ENCODE measurements around the gene PYGL.
A peak's percentile ranks its signal among the peaks of the same experiment; 100 is the strongest.

The PYGL gene

GRCh38 chr14:50882932-50883826 is 61.1 kb downstream of the PYGL start:
- DNase-seq = no peak
- Histone ChIP-seq H3K4me3 (ENCODE audit: low read depth, low read length) (no peak overlapping the region), H3K27ac (no peak overlapping the region), H3K27me3 (replicated peaks) (no peaks in the 10 kb centered on the region), H3K36me3 (replicated peaks) (no peaks in the 10 kb centered on the region)
- TF ChIP-seq, protein P1, sequence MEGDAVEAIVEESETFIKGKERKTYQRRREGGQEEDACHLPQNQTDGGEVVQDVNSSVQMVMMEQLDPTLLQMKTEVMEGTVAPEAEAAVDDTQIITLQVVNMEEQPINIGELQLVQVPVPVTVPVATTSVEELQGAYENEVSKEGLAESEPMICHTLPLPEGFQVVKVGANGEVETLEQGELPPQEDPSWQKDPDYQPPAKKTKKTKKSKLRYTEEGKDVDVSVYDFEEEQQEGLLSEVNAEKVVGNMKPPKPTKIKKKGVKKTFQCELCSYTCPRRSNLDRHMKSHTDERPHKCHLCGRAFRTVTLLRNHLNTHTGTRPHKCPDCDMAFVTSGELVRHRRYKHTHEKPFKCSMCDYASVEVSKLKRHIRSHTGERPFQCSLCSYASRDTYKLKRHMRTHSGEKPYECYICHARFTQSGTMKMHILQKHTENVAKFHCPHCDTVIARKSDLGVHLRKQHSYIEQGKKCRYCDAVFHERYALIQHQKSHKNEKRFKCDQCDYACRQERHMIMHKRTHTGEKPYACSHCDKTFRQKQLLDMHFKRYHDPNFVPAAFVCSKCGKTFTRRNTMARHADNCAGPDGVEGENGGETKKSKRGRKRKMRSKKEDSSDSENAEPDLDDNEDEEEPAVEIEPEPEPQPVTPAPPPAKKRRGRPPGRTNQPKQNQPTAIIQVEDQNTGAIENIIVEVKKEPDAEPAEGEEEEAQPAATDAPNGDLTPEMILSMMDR (IDR thresholded peaks at IDR 0.05; ENCODE audit: low read depth, low read length, missing control alignments) = no peak
- in situ Hi-C loops (cut with HindIII; ENCODE audit: low pct_ligation_motif_present, low sequenced_read_pairs) = no loop called here

DNA sequence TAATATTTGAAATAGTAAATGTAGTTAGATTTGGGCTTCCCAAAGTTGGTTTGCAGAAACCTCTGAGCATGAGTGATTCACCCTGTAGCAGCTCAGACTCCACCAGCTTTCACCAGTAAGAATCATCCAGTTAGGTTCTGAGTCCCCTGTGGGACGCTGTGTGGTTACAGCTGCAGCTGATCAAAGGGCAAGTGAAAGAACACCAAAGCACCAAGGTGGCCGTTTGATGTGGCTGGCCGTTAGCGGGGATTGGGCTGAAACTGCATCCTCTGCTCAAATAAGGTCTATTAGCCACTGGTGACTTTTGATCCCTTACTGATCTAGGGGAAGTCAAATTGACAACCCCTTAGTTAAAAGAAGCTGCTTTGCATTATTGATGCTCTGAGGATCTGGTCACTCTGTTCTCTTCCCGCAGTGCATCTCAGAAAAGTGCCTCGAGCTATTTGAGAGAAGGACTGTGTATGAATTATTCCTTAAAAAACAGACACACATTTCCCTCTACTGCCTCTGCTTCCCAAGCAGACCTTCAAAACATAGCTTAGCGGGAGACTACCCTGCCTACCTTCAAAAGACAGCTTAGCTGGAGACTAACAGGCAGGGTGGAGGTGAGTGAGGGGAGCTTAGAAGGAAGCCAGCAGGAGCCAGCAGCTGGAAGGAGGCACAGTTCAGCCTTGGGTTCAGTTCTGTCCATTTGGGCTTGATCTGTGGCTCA is 68.8 kb downstream of the PYGL start:
- Histone ChIP-seq H3K27me3 (replicated peaks) (peaks cover 21% of the 10 kb centered on the region), H3K4me3 (ENCODE audit: low read depth, low read length) (no peak overlapping the region), H3K36me3 (replicated peaks) (no peaks in the 10 kb centered on the region), H3K27ac (no peak overlapping the region)
- TF ChIP-seq, protein P1 (IDR thresholded peaks at IDR 0.05; ENCODE audit: low read depth, low read length, missing control alignments) = no peak
- in situ Hi-C loops (cut with HindIII; ENCODE audit: low pct_ligation_motif_present, low sequenced_read_pairs) = no loop called here
- DNase-seq = peak; percentile 22

DNA sequence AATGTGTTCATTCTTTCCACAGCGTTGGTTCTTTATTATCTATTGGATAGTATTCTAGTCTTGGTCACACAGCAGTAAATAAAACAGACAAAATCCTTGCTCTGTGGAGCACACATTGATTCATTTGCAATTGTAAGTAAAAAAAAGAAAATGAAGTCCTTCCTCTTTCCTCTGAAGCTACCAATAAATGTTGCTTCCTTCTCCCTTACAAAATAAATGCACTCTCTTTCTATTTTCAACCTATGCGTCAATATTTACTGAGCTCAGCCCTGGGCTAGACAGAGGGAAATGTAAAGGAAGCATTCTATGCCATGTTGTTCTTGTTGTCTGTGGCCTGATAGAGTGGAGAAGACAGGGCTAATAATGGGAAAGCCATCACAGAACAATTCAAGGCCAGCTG is 69.5 kb downstream of the PYGL start:
- Histone ChIP-seq H3K27me3 (replicated peaks) (peaks cover 21% of the 10 kb centered on the region), H3K4me3 (ENCODE audit: low read depth, low read length) (no peak overlapping the region), H3K36me3 (replicated peaks) (no peaks in the 10 kb centered on the region), H3K27ac (no peak overlapping the region)
- in situ Hi-C loops (cut with HindIII; ENCODE audit: low pct_ligation_motif_present, low sequenced_read_pairs) = no loop called here
- TF ChIP-seq, protein P1 (IDR thresholded peaks at IDR 0.05; ENCODE audit: low read depth, low read length, missing control alignments) = no peak
- DNase-seq = no peak

DNA sequence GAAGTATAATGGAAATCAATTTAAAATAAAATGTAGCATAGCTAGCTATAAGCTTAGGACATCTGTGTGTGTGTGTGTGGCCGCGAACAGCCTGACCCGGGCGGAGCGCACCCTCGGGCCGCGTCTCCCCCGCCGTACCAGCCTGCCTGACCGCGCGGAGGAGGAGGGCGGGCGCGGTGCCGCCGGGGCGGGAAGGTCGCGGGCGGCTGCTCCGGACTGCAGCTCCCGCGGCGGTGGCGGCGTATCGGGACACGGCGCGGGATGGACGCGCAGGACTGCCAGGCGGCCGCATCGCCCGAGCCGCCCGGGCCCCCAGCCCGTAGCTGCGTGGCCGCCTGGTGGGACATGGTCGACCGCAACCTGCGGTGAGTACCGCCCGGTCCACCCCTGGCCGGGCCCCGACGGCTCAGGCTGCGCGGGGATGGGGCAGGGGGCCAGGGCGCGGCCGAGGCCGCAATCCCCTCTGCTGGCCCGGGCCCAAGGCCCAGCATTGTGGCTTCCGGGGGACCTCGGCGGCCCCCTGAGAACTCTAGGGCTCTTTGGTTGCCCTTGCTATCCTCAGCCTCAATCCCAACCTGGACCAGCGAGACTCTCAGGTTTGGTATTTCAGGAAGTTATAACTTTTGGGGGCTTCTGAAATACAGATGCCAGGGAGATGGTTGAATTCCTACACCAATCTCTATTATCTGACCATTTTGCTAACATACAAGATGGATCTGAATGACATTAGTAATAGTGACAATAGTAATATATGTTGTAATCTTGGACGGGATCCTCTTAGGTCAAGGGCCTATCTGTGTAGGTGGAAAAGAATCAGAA is 72.2 kb downstream of the PYGL start, which contains the start of gene ABHD12B:
Gene ABHD12B, plus strand, starts transcription at position 140 of the 819 bp plus-strand sequence. Its CDS starts 122 bp downstream, at position 262.
- no peaks in the 10 kb centered on the region for H3K36me3 ChIP-seq (replicated peaks)
- no peak within 1 kb of the TSS for H3K27ac ChIP-seq
- TF ChIP-seq, protein P1 (IDR thresholded peaks at IDR 0.05; ENCODE audit: low read depth, low read length, missing control alignments) = no peak
- H3K27me3 ChIP-seq (replicated peaks) = peaks cover 21% of the 10 kb centered on the region
- peak within 1 kb of the TSS; percentile 27 for H3K4me3 ChIP-seq (ENCODE audit: low read depth, low read length)
- in situ Hi-C loops (cut with HindIII; ENCODE audit: low pct_ligation_motif_present, low sequenced_read_pairs) = no loop called here
- no peak for DNase-seq

- in situ Hi-C loops (cut with HindIII; ENCODE audit: low pct_ligation_motif_present, low sequenced_read_pairs) = no loop called here
- DNase-seq = no peak
- Histone ChIP-seq H3K27me3 (replicated peaks) (peaks cover 20% of the 10 kb centered on the region), H3K4me3 (ENCODE audit: low read depth, low read length) (no peak overlapping the region), H3K36me3 (replicated peaks) (no peaks in the 10 kb centered on the region), H3K27ac (no peak overlapping the region)
- TF ChIP-seq, protein P1 (IDR thresholded peaks at IDR 0.05; ENCODE audit: low read depth, low read length, missing control alignments) = no peak
Measured at GRCh38 chr14:50871228-50871627, 73.1 kb downstream of the PYGL start.
